H9 (cell line): ENCODE data around the gene NT5DC3. TPM values are rescaled to one million over a fixed set of nuclear protein-coding genes. Genes with fewer than 3 reads are reported as not detected.

Experiments
- DNase-seq: peaks from one replicate; pipeline ENCODE4 v3.0.0-alpha.2; 2017
- H2AFZ ChIP-seq: one replicate; pipeline ENCODE4 v1.6.1; 2013; ENCODE audit warnings: mild to moderate bottlenecking, low read length, control low read depth, moderate library complexity
- H2AK5ac ChIP-seq: 2 replicates; pipeline ENCODE4 v1.6.1; 2013; ENCODE audit warnings: low read length, control low read depth, mixed read lengths; ENCODE audit not compliant: insufficient read length
- H2BK120ac ChIP-seq: one replicate; pipeline ENCODE4 v1.6.1; 2013; ENCODE audit warnings: low read depth, mild to moderate bottlenecking, low read length, control low read depth, inconsistent platforms; ENCODE audit not compliant: poor library complexity, severe bottlenecking
- H2BK12ac ChIP-seq: 2 replicates; pipeline ENCODE4 v1.6.1; 2013; ENCODE audit warnings: low read length, control low read depth, mixed read lengths, low read depth; ENCODE audit not compliant: insufficient read length
- H2BK15ac ChIP-seq: 2 replicates; pipeline ENCODE4 v1.6.1; 2013; ENCODE audit warnings: low read depth, low read length, control low read depth
- H2BK20ac ChIP-seq: one replicate; pipeline ENCODE4 v1.6.1; 2013; ENCODE audit warnings: low read depth, mild to moderate bottlenecking, low read length, control low read depth, inconsistent platforms; ENCODE audit not compliant: poor library complexity, severe bottlenecking
- H2BK5ac ChIP-seq: 2 replicates; pipeline ENCODE4 v1.6.1; 2013; ENCODE audit warnings: low read length, control low read depth, mixed read lengths; ENCODE audit not compliant: insufficient read length
- H3K14ac ChIP-seq: 2 replicates; pipeline ENCODE4 v1.6.1; 2013; ENCODE audit warnings: low read length, control low read depth; ENCODE audit not compliant: insufficient read depth
- H3K18ac ChIP-seq: 2 replicates; pipeline ENCODE4 v1.6.1; 2013; ENCODE audit warnings: low read depth, mild to moderate bottlenecking, mixed read lengths, low read length, control low read depth; ENCODE audit not compliant: insufficient read length
- H3K23ac ChIP-seq: 2 replicates; pipeline ENCODE4 v1.6.1; 2013; ENCODE audit warnings: low read length, control low read depth, mixed read lengths, low read depth; ENCODE audit not compliant: insufficient read length
- H3K23me2 ChIP-seq: 2 replicates; pipeline ENCODE4 v1.6.1; 2013; ENCODE audit warnings: low read depth, mild to moderate bottlenecking, mixed read lengths, low read length, control low read depth; ENCODE audit not compliant: insufficient read length, poor library complexity, severe bottlenecking
- H3K27ac ChIP-seq: 2 replicates; pipeline ENCODE4 v1.5.1; 2013; ENCODE audit warnings: low read length, control low read depth, mixed read lengths, low read depth; ENCODE audit not compliant: insufficient read length
- H3K27me3 ChIP-seq: 2 replicates; pipeline ENCODE4 v1.6.1; 2013; ENCODE audit warnings: low read length, control low read depth, inconsistent platforms; ENCODE audit not compliant: insufficient read depth
- H3K4ac ChIP-seq: 2 replicates; pipeline ENCODE4 v1.6.1; 2013; ENCODE audit warnings: low read depth, mild to moderate bottlenecking, control low read depth, inconsistent platforms, low read length, moderate library complexity
- H3K4me1 ChIP-seq: 2 replicates; pipeline ENCODE4 v1.6.1; 2013; ENCODE audit warnings: low read length, control low read depth, inconsistent platforms; ENCODE audit not compliant: insufficient read depth
- H3K4me2 ChIP-seq: 2 replicates; pipeline ENCODE4 v1.6.1; 2013; ENCODE audit warnings: low read length, control low read depth, mixed read lengths; ENCODE audit not compliant: insufficient read length, insufficient read depth
- H3K56ac ChIP-seq: 2 replicates; pipeline ENCODE4 v1.6.1; 2013; ENCODE audit warnings: low read depth, mild to moderate bottlenecking, mixed read lengths, low read length, control low read depth; ENCODE audit not compliant: insufficient read length
- H3K79me1 ChIP-seq: 2 replicates; pipeline ENCODE4 v1.6.1; 2013; ENCODE audit warnings: low read depth, mild to moderate bottlenecking, moderate library complexity, low read length, control low read depth, inconsistent platforms; ENCODE audit not compliant: insufficient read depth, poor library complexity, severe bottlenecking
- H3K79me2 ChIP-seq: 2 replicates; pipeline ENCODE4 v1.6.1; 2013; ENCODE audit warnings: low read length, control low read depth, inconsistent platforms; ENCODE audit not compliant: insufficient read depth
- H3K9ac ChIP-seq: 2 replicates; pipeline ENCODE4 v1.6.1; 2013; ENCODE audit warnings: low read length, control low read depth, mixed read lengths; ENCODE audit not compliant: insufficient read length; ENCODE audit errors: extremely low read depth
- H3K9me3 ChIP-seq: one replicate; pipeline ENCODE4 v1.6.1; 2013; ENCODE audit warnings: low read depth, low read length, inconsistent platforms; ENCODE audit not compliant: control insufficient read depth
- H3T11ph ChIP-seq: one replicate; pipeline ENCODE4 v1.6.1; 2013; ENCODE audit warnings: mild to moderate bottlenecking, low read length, control low read depth, inconsistent platforms
- H4K20me1 ChIP-seq: one replicate; pipeline ENCODE4 v1.6.1; 2013; ENCODE audit not compliant: control insufficient read depth, insufficient read length, insufficient read depth
- H4K5ac ChIP-seq: 2 replicates; pipeline ENCODE4 v1.6.1; 2013; ENCODE audit warnings: low read depth, mild to moderate bottlenecking, mixed read lengths, low read length, control low read depth; ENCODE audit not compliant: insufficient read length
- H4K8ac ChIP-seq: replicated peaks from 2 replicates; pipeline ENCODE4 v1.6.1; 2013; ENCODE audit warnings: low read length, control low read depth, mixed read lengths, low read depth; ENCODE audit not compliant: insufficient read length
- H4K91ac ChIP-seq: 2 replicates; pipeline ENCODE4 v1.6.1; 2013; ENCODE audit warnings: low read depth, mild to moderate bottlenecking, moderate library complexity, mixed read lengths, low read length, control low read depth; ENCODE audit not compliant: insufficient read length
- H3K27ac Mint-ChIP-seq, 3 experiments: 2 replicates in 2 of 3; 3 replicates in 1 of 3; pipeline ENCODE4 v1.8.0; 2020 to 2021; ENCODE audit warnings: mixed read lengths in 3 of 3, mild to moderate bottlenecking in 1 of 3, moderate library complexity in 1 of 3
- H3K27me3 Mint-ChIP-seq: 2 replicates; pipeline ENCODE4 v1.8.0; 2021; ENCODE audit warnings: low read depth, mild to moderate bottlenecking, moderate library complexity, mixed read lengths
- H3K36me3 Mint-ChIP-seq, 3 experiments: 2 replicates in 2 of 3; 3 replicates in 1 of 3; pipeline ENCODE4 v1.8.0; 2020 to 2021; ENCODE audit warnings: low read depth in 3 of 3, mixed read lengths in 3 of 3; ENCODE audit not compliant: insufficient read depth in 1 of 3
- H3K4me1 Mint-ChIP-seq, 2 experiments: 2 replicates each; pipeline ENCODE4 v1.8.0; 2020; ENCODE audit warnings: mixed read lengths in 2 of 2
- H3K4me3 Mint-ChIP-seq, 2 experiments: 2 replicates in 1 of 2; 3 replicates in 1 of 2; pipeline ENCODE4 v1.8.0; 2020 to 2021; ENCODE audit warnings: mild to moderate bottlenecking in 2 of 2, mixed read lengths in 2 of 2, moderate library complexity in 1 of 2
- H3K9me3 Mint-ChIP-seq, 2 experiments: 2 replicates in 1 of 2; 3 replicates in 1 of 2; pipeline ENCODE4 v1.8.0; 2020; ENCODE audit warnings: mild to moderate bottlenecking in 2 of 2, mixed read lengths in 2 of 2, moderate library complexity in 1 of 2
- WGBS: extraction: QIAGEN DNeasy Blood & Tissue Kit; methylation state at CpG from one replicate; pipeline ENCODE4 v1.1.7; 2013; ENCODE audit warnings: missing lambda C conversion rate, low lambda C conversion rate, mixed read lengths; ENCODE audit not compliant: insufficient read length; ENCODE audit errors: extremely low coverage; 5-methylcytosine and 5-hydroxymethylcytosine counted together
- total RNA-seq: library from RNA; stranded (reverse); gene quantifications from 2 replicates; pipeline ENCODE4 v1.2.1, GENCODE V29; 2021
- TF ChIP-seq, protein P1 (sequence below): fragments of 200-600 bp; sonication (generic); conservative IDR thresholded peaks from 3 replicates; pipeline ENCODE4 v1.8.0; 2021; ENCODE audit warnings: antibody characterized with exemption, mild to moderate bottlenecking

The NT5DC3 gene
- total RNA-seq, 1 experiment from 2014 or later: 13.6 TPM

DNA sequence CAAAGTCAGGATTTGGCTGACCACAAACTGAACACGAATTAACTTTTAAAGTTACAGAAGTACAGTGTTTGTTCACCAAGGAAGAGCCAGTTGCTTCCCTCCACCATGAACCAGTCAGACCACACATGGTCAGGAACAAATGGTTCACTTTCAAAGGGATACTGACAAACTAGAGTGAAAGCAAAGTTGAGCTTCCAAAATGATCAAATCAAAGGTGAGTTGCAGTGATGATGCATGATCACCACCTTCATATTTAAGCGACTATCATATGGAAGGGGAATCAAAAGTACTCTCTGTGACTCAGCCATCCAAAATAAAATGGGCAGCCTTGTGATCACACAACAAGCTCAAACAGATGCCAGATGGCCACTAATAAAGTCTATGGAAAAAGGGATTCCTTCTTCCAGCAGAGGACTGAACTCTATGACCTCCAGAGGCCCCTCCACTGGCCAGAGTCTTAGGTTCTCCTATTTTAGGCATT is 13.1 kb downstream of the NT5DC3 start:
- Histone ChIP-seq H3K79me1 (peaks cover 5% of the 10 kb centered on the region), H3K14ac (no peak overlapping the region), H3K56ac (no peak overlapping the region), H3K27me3 (no peaks in the 10 kb centered on the region), H3K18ac (no peak overlapping the region), H4K91ac (no peak overlapping the region), H2BK120ac (no peak overlapping the region), H3T11ph (no peak overlapping the region), H2BK20ac (no peak overlapping the region), H2AK5ac (no peak overlapping the region), H3K79me2 (no peaks in the 10 kb centered on the region; the same call in none of the 2 replicates), H3K4ac (no peak overlapping the region), H3K4me2 (no peak overlapping the region), H2BK5ac (no peak overlapping the region), H2BK15ac (no peak overlapping the region), H3K27ac (no peak overlapping the region), H2AFZ (no peak overlapping the region), H3K23ac (no peak overlapping the region), H4K5ac (no peak overlapping the region), H4K20me1 (no peaks in the 10 kb centered on the region), H3K23me2 (no peaks in the 10 kb centered on the region), H3K9ac (no peak overlapping the region), H4K8ac (no peak overlapping the region), H3K9me3 (no peaks in the 10 kb centered on the region), H3K4me1 (no peaks in the 10 kb centered on the region), H2BK12ac (no peak overlapping the region)
- peaks cover 0 to 8% of the 10 kb centered on the region in 2 experiments; a peak in 3 of 5 replicates for H3K9me3 Mint-ChIP-seq
- TF ChIP-seq, protein P1, sequence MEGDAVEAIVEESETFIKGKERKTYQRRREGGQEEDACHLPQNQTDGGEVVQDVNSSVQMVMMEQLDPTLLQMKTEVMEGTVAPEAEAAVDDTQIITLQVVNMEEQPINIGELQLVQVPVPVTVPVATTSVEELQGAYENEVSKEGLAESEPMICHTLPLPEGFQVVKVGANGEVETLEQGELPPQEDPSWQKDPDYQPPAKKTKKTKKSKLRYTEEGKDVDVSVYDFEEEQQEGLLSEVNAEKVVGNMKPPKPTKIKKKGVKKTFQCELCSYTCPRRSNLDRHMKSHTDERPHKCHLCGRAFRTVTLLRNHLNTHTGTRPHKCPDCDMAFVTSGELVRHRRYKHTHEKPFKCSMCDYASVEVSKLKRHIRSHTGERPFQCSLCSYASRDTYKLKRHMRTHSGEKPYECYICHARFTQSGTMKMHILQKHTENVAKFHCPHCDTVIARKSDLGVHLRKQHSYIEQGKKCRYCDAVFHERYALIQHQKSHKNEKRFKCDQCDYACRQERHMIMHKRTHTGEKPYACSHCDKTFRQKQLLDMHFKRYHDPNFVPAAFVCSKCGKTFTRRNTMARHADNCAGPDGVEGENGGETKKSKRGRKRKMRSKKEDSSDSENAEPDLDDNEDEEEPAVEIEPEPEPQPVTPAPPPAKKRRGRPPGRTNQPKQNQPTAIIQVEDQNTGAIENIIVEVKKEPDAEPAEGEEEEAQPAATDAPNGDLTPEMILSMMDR: no peak
- H3K27ac Mint-ChIP-seq: no peak overlapping the region
- H3K27me3 Mint-ChIP-seq: no peaks in the 10 kb centered on the region
- peaks cover 5 to 14% of the 10 kb centered on the region in 2 experiments for H3K4me1 Mint-ChIP-seq
- DNase-seq: no peak
- WGBS: no CpG with 5 or more reads among the region's 2 CpGs
- H3K36me3 Mint-ChIP-seq: peaks cover 0 to 10% (median 5%) of the 10 kb centered on the region in 3 experiments; a peak in 5 of 7 replicates
- H3K4me3 Mint-ChIP-seq: no peak overlapping the region
